Measurements from ENCODE around the gene INSRR.

- TF ChIP-seq, protein P1, sequence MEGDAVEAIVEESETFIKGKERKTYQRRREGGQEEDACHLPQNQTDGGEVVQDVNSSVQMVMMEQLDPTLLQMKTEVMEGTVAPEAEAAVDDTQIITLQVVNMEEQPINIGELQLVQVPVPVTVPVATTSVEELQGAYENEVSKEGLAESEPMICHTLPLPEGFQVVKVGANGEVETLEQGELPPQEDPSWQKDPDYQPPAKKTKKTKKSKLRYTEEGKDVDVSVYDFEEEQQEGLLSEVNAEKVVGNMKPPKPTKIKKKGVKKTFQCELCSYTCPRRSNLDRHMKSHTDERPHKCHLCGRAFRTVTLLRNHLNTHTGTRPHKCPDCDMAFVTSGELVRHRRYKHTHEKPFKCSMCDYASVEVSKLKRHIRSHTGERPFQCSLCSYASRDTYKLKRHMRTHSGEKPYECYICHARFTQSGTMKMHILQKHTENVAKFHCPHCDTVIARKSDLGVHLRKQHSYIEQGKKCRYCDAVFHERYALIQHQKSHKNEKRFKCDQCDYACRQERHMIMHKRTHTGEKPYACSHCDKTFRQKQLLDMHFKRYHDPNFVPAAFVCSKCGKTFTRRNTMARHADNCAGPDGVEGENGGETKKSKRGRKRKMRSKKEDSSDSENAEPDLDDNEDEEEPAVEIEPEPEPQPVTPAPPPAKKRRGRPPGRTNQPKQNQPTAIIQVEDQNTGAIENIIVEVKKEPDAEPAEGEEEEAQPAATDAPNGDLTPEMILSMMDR (IDR thresholded peaks at IDR 0.05), result no peak
- TF ChIP-seq POLR2A (IDR thresholded peaks at IDR 0.05), result no peak
Observed at GRCh38 chr1:156859523-156860112, 701 bp upstream of the INSRR start.

Data from body of pancreas (tissue), 4 donors.